ENCODE results near the gene ROBO1. TPM values are rescaled to one million over a fixed set of nuclear protein-coding genes. Genes with fewer than 3 reads are reported as not detected.
"Not testable (repeated sequence)": the region's sequence is repeated elsewhere in the genome, so short reads cannot be mapped to it uniquely, and the experiment has no call there.

Gene ROBO1
- total RNA-seq, 6 experiments from 2014 or later = 1.1 to 7.2 (median 4.3) TPM

DNA sequence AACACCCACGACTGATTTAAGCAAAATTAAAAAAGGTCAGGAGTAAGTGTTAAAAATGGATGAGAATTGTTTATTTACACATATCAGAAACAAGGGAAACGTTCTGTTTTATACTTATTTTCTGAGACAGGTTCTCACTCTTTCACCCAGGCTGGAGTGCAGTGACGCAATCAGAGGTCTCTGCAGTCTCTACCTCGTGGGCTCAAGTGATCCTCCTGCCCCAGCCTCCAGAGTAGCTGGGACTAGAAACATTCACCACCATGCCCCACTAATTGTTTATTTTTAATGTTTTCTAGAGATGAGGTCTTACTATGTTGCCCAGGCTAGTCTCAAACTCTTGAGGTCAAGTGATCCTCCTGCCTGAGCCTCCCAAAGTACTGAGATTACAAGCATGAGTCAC lies 1080.3 kb downstream of the ROBO1 start:
- ATAC-seq (no peak), DNase-seq (no peak)
- WGBS (ENCODE audit: insufficient coverage, low coverage, low lambda C conversion rate, missing lambda C conversion rate) = 82% methylated on average over 4 of the region's 4 CpGs
- Histone ChIP-seq H3K4me1 (no peaks in the 10 kb centered on the region), H3K27ac (no peak overlapping the region), H3K36me3 (no peaks in the 10 kb centered on the region), H3K27me3 (no peaks in the 10 kb centered on the region), H3K9me3 (no peaks in the 10 kb centered on the region), H3K4me3 (no peak overlapping the region)
- TF ChIP-seq, protein P1, sequence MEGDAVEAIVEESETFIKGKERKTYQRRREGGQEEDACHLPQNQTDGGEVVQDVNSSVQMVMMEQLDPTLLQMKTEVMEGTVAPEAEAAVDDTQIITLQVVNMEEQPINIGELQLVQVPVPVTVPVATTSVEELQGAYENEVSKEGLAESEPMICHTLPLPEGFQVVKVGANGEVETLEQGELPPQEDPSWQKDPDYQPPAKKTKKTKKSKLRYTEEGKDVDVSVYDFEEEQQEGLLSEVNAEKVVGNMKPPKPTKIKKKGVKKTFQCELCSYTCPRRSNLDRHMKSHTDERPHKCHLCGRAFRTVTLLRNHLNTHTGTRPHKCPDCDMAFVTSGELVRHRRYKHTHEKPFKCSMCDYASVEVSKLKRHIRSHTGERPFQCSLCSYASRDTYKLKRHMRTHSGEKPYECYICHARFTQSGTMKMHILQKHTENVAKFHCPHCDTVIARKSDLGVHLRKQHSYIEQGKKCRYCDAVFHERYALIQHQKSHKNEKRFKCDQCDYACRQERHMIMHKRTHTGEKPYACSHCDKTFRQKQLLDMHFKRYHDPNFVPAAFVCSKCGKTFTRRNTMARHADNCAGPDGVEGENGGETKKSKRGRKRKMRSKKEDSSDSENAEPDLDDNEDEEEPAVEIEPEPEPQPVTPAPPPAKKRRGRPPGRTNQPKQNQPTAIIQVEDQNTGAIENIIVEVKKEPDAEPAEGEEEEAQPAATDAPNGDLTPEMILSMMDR (IDR thresholded peaks at IDR 0.05) = no peak
- TF ChIP-seq POLR2A (IDR thresholded peaks at IDR 0.05) = no peak
- intact Hi-C loops (cut with DNase I) = no loop called here

DNA sequence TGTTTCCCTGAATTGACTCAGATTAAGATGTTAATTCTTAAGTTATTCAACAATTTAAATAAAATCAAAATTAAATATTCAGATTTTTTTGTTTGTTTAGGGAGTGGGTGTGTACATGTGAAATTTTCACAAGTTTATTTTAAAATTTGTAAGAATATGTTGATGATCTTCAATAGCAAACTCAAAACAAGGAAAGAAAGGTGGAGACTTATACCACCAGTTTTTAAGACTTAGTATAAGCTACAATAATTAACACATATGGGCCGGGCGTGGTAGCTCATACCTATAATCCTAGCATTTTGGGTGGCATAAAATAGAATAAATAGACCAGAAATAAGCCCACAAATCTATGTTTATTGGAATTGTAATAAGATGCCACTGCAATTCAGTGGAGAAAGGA lies 1084.5 kb downstream of the ROBO1 start:
- ATAC-seq (no peak), DNase-seq (no peak)
- H3K36me3 ChIP-seq = no peaks in the 10 kb centered on the region
- no peak overlapping the region for H3K27ac ChIP-seq
- H3K9me3 ChIP-seq = no peaks in the 10 kb centered on the region
- no peak for TF ChIP-seq POLR2A (IDR thresholded peaks at IDR 0.05)
- TF ChIP-seq, protein P1 (IDR thresholded peaks at IDR 0.05) = no peak
- H3K4me3 ChIP-seq = no peak overlapping the region
- no peaks in the 10 kb centered on the region for H3K27me3 ChIP-seq
- 88% methylated on average over 2 of the region's 2 CpGs for WGBS (ENCODE audit: insufficient coverage, low coverage, low lambda C conversion rate, missing lambda C conversion rate)
- H3K4me1 ChIP-seq = no peaks in the 10 kb centered on the region
- intact Hi-C loops (cut with DNase I) = no loop called here

DNA sequence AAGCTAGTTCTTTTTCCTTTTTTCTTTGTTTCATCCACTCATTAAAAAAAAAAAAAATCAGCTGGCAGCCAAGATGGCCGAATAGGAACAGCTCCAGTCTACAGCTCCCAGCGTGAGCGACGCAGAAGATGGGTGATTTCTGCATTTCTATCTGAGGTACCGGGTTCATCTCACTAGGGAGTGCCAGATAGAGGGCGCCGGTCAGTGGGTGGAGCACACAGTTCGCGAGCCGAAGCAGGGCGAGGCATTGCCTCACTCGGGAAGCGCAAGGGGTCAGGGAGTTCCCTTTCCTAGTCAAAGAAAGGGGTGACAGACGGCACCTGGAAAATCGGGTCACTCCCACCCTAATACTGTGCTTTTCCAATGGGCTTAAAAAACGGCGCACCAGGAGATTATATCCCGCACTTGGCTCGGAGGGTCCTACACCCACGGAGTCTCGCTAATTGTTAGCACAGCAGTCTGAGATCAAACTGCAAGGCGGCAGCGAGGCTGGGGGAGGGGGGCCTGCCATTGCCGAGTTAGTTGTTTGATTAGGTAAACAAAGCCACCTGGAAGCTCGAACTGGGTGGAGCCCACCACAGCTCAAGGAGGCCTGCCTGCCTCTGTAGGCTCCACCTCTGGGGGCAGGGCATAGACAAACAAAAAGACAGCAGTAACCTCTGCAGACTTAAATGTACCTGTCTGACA lies 1092.5 kb downstream of the ROBO1 start:
- H3K4me1 ChIP-seq; ATAC-seq; H3K9me3 ChIP-seq; H3K27ac ChIP-seq; H3K4me3 ChIP-seq; intact Hi-C loops (cut with DNase I); H3K36me3 ChIP-seq; H3K27me3 ChIP-seq; DNase-seq: not testable (repeated sequence)
- WGBS (ENCODE audit: insufficient coverage, low coverage, low lambda C conversion rate, missing lambda C conversion rate) = 84% methylated on average over 16 of the region's 25 CpGs

DNA sequence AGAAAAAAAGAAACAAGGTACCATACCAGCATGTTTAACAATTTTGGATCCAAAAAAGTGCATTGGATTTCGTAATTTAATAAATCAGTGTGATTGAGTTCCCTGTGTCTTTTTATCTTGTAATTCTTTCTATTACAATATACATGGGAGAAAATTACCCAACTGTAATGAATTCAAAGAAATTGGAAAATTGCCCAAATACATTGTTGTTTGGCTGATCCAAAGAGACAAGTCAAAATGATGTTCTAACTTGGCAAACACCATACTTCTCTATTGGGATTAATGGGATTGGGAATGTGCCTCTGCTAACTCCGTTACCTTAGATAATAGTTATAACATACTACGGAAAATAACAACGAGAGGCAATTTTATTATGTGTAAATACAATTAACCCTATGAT lies 1097.1 kb downstream of the ROBO1 start:
- Histone ChIP-seq H3K4me1 (no peaks in the 10 kb centered on the region), H3K36me3 (no peaks in the 10 kb centered on the region), H3K9me3 (no peaks in the 10 kb centered on the region), H3K27me3 (no peaks in the 10 kb centered on the region), H3K27ac (no peak overlapping the region), H3K4me3 (no peak overlapping the region)
- TF ChIP-seq, protein P1 (IDR thresholded peaks at IDR 0.05) = no peak
- TF ChIP-seq POLR2A (IDR thresholded peaks at IDR 0.05) = no peak
- intact Hi-C loops (cut with DNase I) = no loop called here
- no peak for DNase-seq
- no peak for ATAC-seq
- WGBS (ENCODE audit: insufficient coverage, low coverage, low lambda C conversion rate, missing lambda C conversion rate) = 83% methylated on average over 4 of the region's 4 CpGs

DNA sequence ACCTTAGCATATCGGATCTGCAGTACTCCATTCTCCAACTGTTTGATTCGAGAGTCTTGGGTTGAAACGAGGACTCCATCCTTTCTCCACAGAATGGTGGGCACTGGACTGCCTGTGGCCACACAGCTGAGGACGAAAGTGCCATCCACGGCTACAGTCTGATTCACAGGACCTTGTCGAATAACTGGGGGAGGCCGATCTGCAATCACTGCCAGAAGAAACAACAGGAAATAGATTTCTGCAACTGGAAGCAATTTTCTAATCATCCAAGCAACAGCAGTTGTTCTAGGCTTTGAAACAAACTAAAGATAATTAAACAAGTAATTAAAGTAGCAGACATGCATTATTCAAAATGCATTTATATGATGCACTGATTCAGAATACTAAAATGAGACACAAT lies 1097.7 kb downstream of the ROBO1 start:
- H3K36me3 ChIP-seq = no peaks in the 10 kb centered on the region
- no peak for ATAC-seq
- intact Hi-C loops (cut with DNase I) = no loop called here
- no peak overlapping the region for H3K4me3 ChIP-seq
- H3K27ac ChIP-seq = no peak overlapping the region
- no peaks in the 10 kb centered on the region for H3K9me3 ChIP-seq
- DNase-seq = no peak
- TF ChIP-seq, protein P1 (IDR thresholded peaks at IDR 0.05) = no peak
- no peak for TF ChIP-seq POLR2A (IDR thresholded peaks at IDR 0.05)
- no peaks in the 10 kb centered on the region for H3K27me3 ChIP-seq
- H3K4me1 ChIP-seq = no peaks in the 10 kb centered on the region
- 54% methylated on average over 7 of the region's 7 CpGs for WGBS (ENCODE audit: insufficient coverage, low coverage, low lambda C conversion rate, missing lambda C conversion rate)

All from right lobe of liver (tissue), 6 donors.